Bronchial smooth muscle cell (primary cell): ENCODE data around the gene FOXD4L5. TPM values are rescaled to one million over a fixed set of nuclear protein-coding genes. Genes with fewer than 3 reads are reported as not detected.

ENCODE experiments used
- total RNA-seq: library from RNA; depleted of rRNA; stranded (reverse); fragments of >200 nt; gene quantifications from 2 replicates; pipeline ENCODE4 v1.2.1, GENCODE V29; 2014

FOXD4L5 gene
- 0.09 and 0.16 TPM in 2 replicates for total RNA-seq

GRCh38 chr9:65285109-65285508 lies at the start of gene FOXD4L5:
FOXD4L5 (minus strand) TSS chr9:65285209; CDS start chr9:65284377, 832 bp downstream.

